Activated CD8-positive, alpha-beta T cell treated with anti-CD3 and anti-CD28 coated beads, Interleukin-2, amount 10 ng/mL, durations not matched to agents 7 days and 5 days (primary cell): Measurements from ENCODE around the gene CBY1. TPM values are rescaled to one million over a fixed set of nuclear protein-coding genes. Genes with fewer than 3 reads are reported as not detected.

Experiments used
- ATAC-seq: fragments of 150-1000 bp; cut with Tn5 transposase; one replicate; pipeline ENCODE4 v1.10.0; 2021; ENCODE audit warnings: moderate library complexity
- CTCF ChIA-PET: fragments of 350-600 bp; sonication (Branson Sonifier 250); formaldehyde crosslinking; loops from one replicate; lab custom pipeline; 2021; ENCODE audit warnings: antibody characterized with exemption; lab: Charles Lee
- POLR2A ChIA-PET: fragments of 350-600 bp; sonication (Branson Sonifier 250); formaldehyde crosslinking; loops from one replicate; lab custom pipeline; 2021; ENCODE audit warnings: antibody characterized with exemption; lab: Charles Lee
- DNase-seq: peaks from one replicate; pipeline ENCODE4 v3.0.0-alpha.2; 2020
- H3K27ac Mint-ChIP-seq: one replicate; pipeline ENCODE4 v1.8.0; 2021; ENCODE audit warnings: mild to moderate bottlenecking, mixed read lengths
- H3K27me3 Mint-ChIP-seq: one replicate; pipeline ENCODE4 v1.8.0; 2021; ENCODE audit warnings: low read depth, mixed read lengths
- H3K36me3 Mint-ChIP-seq: one replicate; pipeline ENCODE4 v1.8.0; 2021; ENCODE audit warnings: low read depth, mixed read lengths
- H3K4me1 Mint-ChIP-seq: one replicate; pipeline ENCODE4 v1.8.0; 2021; ENCODE audit warnings: low read depth, mixed read lengths
- H3K4me3 Mint-ChIP-seq: one replicate; pipeline ENCODE4 v1.8.0; 2021; ENCODE audit warnings: mild to moderate bottlenecking, mixed read lengths
- H3K9me3 Mint-ChIP-seq: one replicate; pipeline ENCODE4 v1.8.0; 2022; ENCODE audit warnings: mixed read lengths; ENCODE audit not compliant: insufficient read depth
- total RNA-seq, 2 experiments: library from RNA; stranded (reverse); gene quantifications; one replicate each; pipeline ENCODE4 v1.2.3, GENCODE V29; 2021

The CBY1 gene
- total RNA-seq, 2 experiments from 2014 or later = 11.6 to 13.6 TPM

GRCh38 chr22:38705235-38706100, 49.0 kb downstream of the CBY1 start, which contains the start of gene GTPBP1:
Gene GTPBP1, plus strand, starts transcription at chr22:38705944. Its CDS starts 12 bp downstream, at chr22:38705956.
- peaks cover 47% of the 10 kb centered on the region for H3K4me1 Mint-ChIP-seq
- ATAC-seq (peak; percentile 86), DNase-seq (peak; percentile 99)
- H3K27me3 Mint-ChIP-seq = no peaks in the 10 kb centered on the region
- ChIA-PET POLR2A (interaction anchor here (0.9 to 2.6 kb wide), 5 partner anchors 30 to 384 kb away, joined by 3 to 10 read pairs (median 4); no protein-coding TSS in a partner anchor), CTCF (interaction anchor here (1.0 to 6.1 kb wide), 9 partner anchors 9 to 165 kb away, joined by 4 to 48 read pairs (median 7); partner anchors contain the start of gene TOMM22)
- H3K27ac Mint-ChIP-seq = peak within 1 kb of the TSS; percentile 96
- H3K9me3 Mint-ChIP-seq = no peaks in the 10 kb centered on the region
- peak within 1 kb of the TSS; percentile 93 for H3K4me3 Mint-ChIP-seq
- peaks cover 27% of the 10 kb centered on the region for H3K36me3 Mint-ChIP-seq

DNA sequence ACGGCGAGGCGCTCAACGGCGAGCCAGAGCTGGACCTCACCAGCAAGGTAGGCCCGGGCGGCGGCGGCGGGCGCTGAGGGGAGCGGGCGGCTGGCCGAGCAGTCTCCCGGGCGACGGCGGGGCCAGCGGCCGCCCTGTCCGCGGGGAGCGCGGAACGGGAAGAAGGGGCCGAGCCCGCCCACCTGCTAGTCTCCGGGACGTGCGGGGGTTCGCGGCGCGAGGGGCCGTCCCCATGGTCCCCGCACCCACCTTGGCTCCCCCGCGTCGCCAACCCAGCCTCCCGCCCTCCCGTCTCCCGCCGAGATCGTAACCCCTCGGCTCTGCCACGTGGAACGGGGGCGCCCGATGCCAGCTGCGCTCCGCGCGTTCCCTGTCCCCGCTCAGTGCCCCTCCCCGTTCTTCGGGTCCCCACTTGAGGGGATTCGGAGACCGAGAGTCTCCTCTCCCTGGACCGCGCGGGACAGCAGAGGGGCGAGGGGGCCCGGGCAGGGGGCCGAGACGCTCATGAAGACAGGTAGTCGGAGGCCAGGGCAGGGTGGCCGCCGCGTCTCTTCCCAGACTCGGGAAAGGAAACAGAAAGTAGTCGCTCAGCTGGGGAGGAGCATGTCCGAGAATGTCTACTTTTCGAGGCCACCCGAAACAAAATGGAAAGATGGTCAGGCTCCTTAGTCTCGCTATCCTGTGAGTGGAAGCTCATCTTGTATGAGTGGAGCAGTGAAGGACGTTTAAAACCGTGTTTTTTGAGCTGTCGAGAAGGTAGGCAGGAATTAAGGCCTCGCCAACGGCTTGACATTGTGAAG, 49.9 kb downstream of the CBY1 start:
- Mint-ChIP-seq H3K4me1 (peaks cover 52% of the 10 kb centered on the region), H3K27ac (peak overlapping the region; percentile 88), H3K36me3 (peaks cover 33% of the 10 kb centered on the region), H3K27me3 (no peaks in the 10 kb centered on the region), H3K4me3 (peak overlapping the region; percentile 93), H3K9me3 (no peaks in the 10 kb centered on the region)
- DNase-seq = peak; percentile 52
- ChIA-PET POLR2A (interaction anchor here (0.8 to 2.6 kb wide), 9 partner anchors 8 to 383 kb away, joined by 3 to 10 read pairs (median 4); partner anchors contain the start of genes CBY1 and TOMM22), CTCF (interaction anchor here (1.0 to 6.1 kb wide), 12 partner anchors 8 to 654 kb away, joined by 3 to 48 read pairs (median 6); partner anchors contain the start of gene TOMM22)
- ATAC-seq = no peak

DNA sequence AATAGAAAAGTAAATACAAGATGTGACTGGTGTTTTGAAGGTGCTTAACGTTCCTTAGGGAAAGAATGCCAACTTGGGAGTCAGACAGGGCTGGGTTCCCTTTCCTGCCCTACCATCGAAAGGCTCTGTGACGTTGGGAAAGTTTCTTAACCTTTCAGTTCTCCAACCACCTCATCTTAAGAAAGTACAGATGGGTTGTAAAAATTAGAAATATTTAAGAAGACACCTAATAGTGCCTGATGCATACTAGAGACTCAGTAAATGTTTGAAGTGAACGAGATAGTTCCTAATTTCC, 50.4 kb downstream of the CBY1 start:
- H3K27me3 Mint-ChIP-seq = no peaks in the 10 kb centered on the region
- ATAC-seq (no peak), DNase-seq (no peak)
- ChIA-PET CTCF (interaction anchor here (1.3 to 6.1 kb wide), 9 partner anchors 8 to 654 kb away, joined by 3 to 48 read pairs (median 6); partner anchors contain the start of gene TOMM22), POLR2A (interaction anchor here (0.8 to 2.6 kb wide), 6 partner anchors 9 to 50 kb away, joined by 3 to 10 read pairs (median 4); partner anchors contain the start of genes CBY1 and TOMM22)
- no peaks in the 10 kb centered on the region for H3K9me3 Mint-ChIP-seq
- H3K36me3 Mint-ChIP-seq = peaks cover 33% of the 10 kb centered on the region
- peak overlapping the region; percentile 93 for H3K4me3 Mint-ChIP-seq
- H3K4me1 Mint-ChIP-seq = peaks cover 47% of the 10 kb centered on the region
- H3K27ac Mint-ChIP-seq = peak overlapping the region; percentile 88

DNA sequence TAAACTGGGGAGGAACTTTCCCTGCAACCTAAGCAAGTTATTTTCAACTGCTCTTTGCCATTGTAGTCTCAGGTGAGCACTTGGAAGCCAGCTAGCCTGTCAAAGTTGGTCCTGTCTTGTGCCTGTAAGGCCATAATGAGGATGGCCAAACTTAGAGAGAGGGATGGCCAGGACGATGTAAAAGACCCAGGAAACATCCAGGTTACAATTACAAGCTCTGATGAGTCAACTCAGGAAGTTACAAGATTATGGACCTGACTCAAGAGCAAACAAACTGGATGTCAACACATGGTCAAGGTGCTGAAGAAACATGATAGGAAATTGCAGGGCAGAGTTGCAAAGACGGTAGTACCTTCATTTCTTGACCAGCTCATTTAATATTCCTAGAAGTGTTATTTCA, 50.9 kb downstream of the CBY1 start:
- peaks cover 50% of the 10 kb centered on the region for H3K4me1 Mint-ChIP-seq
- H3K27me3 Mint-ChIP-seq = no peaks in the 10 kb centered on the region
- H3K36me3 Mint-ChIP-seq = peaks cover 37% of the 10 kb centered on the region
- DNase-seq (no peak), ATAC-seq (no peak)
- ChIA-PET POLR2A (interaction anchor here (0.6 to 2.6 kb wide), 8 partner anchors 9 to 116 kb away, joined by 3 to 10 read pairs (median 4); partner anchors contain the start of genes CBY1 and TOMM22), CTCF (interaction anchor here (1.2 to 6.1 kb wide), 9 partner anchors 9 to 655 kb away, joined by 3 to 48 read pairs (median 6); partner anchors contain the start of gene TOMM22)
- H3K4me3 Mint-ChIP-seq = peak overlapping the region; percentile 93
- peak overlapping the region; percentile 88 for H3K27ac Mint-ChIP-seq
- no peaks in the 10 kb centered on the region for H3K9me3 Mint-ChIP-seq

DNA sequence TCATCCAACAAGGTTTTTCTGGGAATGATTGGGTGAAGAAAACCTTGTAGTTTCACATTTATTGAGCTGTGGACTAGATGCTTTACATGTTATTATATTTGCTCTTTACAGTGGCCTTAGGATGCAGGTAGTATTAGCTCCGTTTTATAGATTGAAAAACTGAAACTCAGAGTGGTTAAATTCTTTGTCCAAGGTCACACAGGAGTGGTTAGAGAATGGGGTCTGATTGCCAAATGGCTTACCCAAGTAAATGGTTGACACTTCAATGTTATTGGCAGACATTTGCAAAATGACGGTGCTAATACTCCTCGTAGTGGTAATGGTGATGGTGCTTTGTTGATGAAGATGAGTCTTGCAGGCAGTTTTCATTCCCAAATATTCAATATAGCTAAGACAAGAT, 51.5 kb downstream of the CBY1 start:
- Mint-ChIP-seq H3K9me3 (no peaks in the 10 kb centered on the region), H3K4me1 (peaks cover 53% of the 10 kb centered on the region), H3K27me3 (no peaks in the 10 kb centered on the region), H3K36me3 (peaks cover 40% of the 10 kb centered on the region), H3K4me3 (peak overlapping the region; percentile 93), H3K27ac (peak overlapping the region; percentile 13)
- ChIA-PET POLR2A (interaction anchor here (0.6 to 1.5 kb wide), 5 partner anchors 8 to 116 kb away, joined by 3 to 5 read pairs (median 4); partner anchors contain the start of gene CBY1), CTCF (interaction anchor here (1.2 to 6.1 kb wide), 7 partner anchors 9 to 656 kb away, joined by 3 to 48 read pairs (median 6); partner anchors contain the start of gene TOMM22)
- DNase-seq = no peak
- no peak for ATAC-seq

GRCh38 chr22:38709306-38709705, 52.9 kb downstream of the CBY1 start:
- peaks cover 40% of the 10 kb centered on the region for H3K36me3 Mint-ChIP-seq
- ChIA-PET POLR2A (interaction anchor here (1.3 kb wide), 1 partner anchor 24 kb away, joined by 3 read pairs; no protein-coding TSS in a partner anchor), CTCF (interaction anchor here (1.6 to 6.1 kb wide), 2 partner anchors 14 to 24 kb away, joined by 5 to 48 read pairs; no protein-coding TSS in a partner anchor)
- no peak for DNase-seq
- no peaks in the 10 kb centered on the region for H3K27me3 Mint-ChIP-seq
- no peak overlapping the region for H3K4me3 Mint-ChIP-seq
- ATAC-seq = no peak
- H3K9me3 Mint-ChIP-seq = no peaks in the 10 kb centered on the region
- H3K27ac Mint-ChIP-seq = peak overlapping the region; percentile 47
- H3K4me1 Mint-ChIP-seq = peaks cover 59% of the 10 kb centered on the region

DNA sequence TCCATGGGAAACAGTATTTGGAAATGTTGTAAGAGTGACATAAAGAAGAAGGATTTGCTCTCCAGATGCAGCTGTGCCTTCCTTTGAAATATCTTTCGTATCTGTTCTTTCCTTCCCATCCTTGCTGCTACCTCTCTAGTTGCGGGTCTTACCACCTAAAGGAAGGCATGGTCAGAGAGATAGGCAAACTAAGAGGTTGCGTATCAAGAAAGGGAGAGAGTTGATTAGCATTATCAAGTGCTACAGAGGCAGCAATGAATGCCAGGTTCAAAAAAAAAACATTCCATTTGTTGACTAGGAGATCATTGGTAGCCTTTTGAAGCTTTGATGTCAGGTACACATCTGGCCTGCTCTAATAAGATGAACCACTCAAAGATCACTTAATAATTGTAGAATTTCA, 53.9 kb downstream of the CBY1 start:
- ChIA-PET CTCF (interaction anchor here (1.6 to 6.1 kb wide), 2 partner anchors 13 to 23 kb away, joined by 5 to 48 read pairs; no protein-coding TSS in a partner anchor), POLR2A (interaction anchor here (1.3 kb wide), 1 partner anchor 23 kb away, joined by 3 read pairs; no protein-coding TSS in a partner anchor)
- H3K4me3 Mint-ChIP-seq = no peak overlapping the region
- no peaks in the 10 kb centered on the region for H3K27me3 Mint-ChIP-seq
- peaks cover 40% of the 10 kb centered on the region for H3K36me3 Mint-ChIP-seq
- no peaks in the 10 kb centered on the region for H3K9me3 Mint-ChIP-seq
- no peak overlapping the region for H3K27ac Mint-ChIP-seq
- H3K4me1 Mint-ChIP-seq = peaks cover 60% of the 10 kb centered on the region
- ATAC-seq (no peak), DNase-seq (no peak)

- no peaks in the 10 kb centered on the region for H3K27me3 Mint-ChIP-seq
- POLR2A ChIA-PET = interaction anchor here (1.3 kb wide), 1 partner anchor 22 kb away, joined by 3 read pairs; no protein-coding TSS in a partner anchor
- H3K4me1 Mint-ChIP-seq = peaks cover 61% of the 10 kb centered on the region
- CTCF ChIA-PET = interaction anchor here (1.6 kb wide), 1 partner anchor 23 kb away, joined by 5 read pairs; no protein-coding TSS in a partner anchor
- no peak for DNase-seq
- H3K4me3 Mint-ChIP-seq = no peak overlapping the region
- no peak for ATAC-seq
- H3K36me3 Mint-ChIP-seq = peaks cover 40% of the 10 kb centered on the region
- no peaks in the 10 kb centered on the region for H3K9me3 Mint-ChIP-seq
- H3K27ac Mint-ChIP-seq = no peak overlapping the region
Observed at GRCh38 chr22:38710866-38711265, 54.4 kb downstream of the CBY1 start.

DNA sequence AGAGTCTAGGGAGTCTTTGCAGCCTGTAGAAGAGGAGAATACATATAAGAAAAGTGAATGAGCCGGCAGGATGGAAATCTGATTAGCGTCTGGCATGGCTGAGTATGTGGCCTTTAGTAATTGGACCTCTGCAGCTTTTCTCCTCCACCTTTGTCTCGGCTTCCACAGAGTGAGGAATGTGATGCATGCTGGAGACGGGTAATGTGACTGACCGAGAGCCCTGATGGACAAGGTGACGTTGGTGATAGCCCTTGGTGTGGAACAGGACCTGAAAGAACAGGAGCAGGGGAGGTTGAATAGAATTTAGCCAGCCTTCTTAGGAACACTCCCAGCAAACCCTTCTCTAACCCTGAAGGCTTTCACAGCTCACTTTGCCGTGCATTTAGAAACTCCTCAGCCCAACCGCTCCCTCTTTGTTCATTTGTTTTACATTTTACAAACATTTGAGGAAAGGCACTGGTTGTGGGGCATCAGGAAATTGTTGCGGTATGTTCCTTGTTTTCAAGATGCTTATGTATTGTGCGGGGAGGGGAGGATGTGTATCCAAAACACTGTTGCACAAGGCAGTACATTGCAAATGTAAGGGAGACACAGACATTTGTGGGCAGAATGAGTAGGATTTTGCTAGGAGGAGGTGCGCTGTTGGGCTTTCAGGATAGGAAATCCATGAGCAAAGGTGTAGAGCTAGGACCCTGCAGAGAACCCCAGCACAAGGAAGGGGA, 56.2 kb downstream of the CBY1 start:
- POLR2A ChIA-PET = no interaction called here
- H3K9me3 Mint-ChIP-seq = no peaks in the 10 kb centered on the region
- ATAC-seq = no peak

DNA sequence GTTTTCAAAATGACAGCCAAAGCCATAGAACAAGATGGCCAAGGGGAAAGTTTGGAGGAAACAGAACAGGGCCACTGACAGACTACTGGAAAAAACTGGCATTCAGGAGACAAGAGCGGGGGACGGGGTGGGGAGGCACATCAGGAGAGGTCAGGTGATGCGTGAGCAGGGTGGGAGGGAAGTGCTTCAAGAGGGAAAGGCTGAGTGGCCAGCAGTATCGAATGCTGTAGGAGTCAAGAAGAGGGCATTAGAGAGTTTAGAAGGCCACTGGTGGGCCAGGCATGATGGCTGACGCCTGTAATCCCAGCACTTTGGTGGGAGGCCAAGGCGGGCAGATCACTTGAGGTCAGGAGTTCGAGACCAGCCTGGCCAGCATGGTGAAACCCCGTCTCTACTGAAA, 57.5 kb downstream of the CBY1 start:
- Mint-ChIP-seq H3K27ac (peak overlapping the region; percentile 0), H3K4me1 (peaks cover 43% of the 10 kb centered on the region), H3K4me3 (no peak overlapping the region), H3K36me3 (peaks cover 44% of the 10 kb centered on the region), H3K9me3 (no peaks in the 10 kb centered on the region), H3K27me3 (no peaks in the 10 kb centered on the region)
- ChIA-PET POLR2A (interaction anchor here (1.1 to 1.3 kb wide), 2 partner anchors 21 to 32 kb away, joined by 4 to 6 read pairs; partner anchors contain the start of gene TOMM22), CTCF (interaction anchor here (1.5 to 4.3 kb wide), 2 partner anchors 11 to 20 kb away, joined by 10 to 21 read pairs; no protein-coding TSS in a partner anchor)
- ATAC-seq = no peak
- DNase-seq = no peak

More for the DNA sequence above, 56.2 kb downstream of the CBY1 start:
- no peak for DNase-seq
- Mint-ChIP-seq H3K4me3 (no peak overlapping the region), H3K4me1 (peaks cover 55% of the 10 kb centered on the region), H3K27me3 (no peaks in the 10 kb centered on the region), H3K27ac (peak overlapping the region; percentile 35), H3K36me3 (peaks cover 48% of the 10 kb centered on the region)
- CTCF ChIA-PET = interaction anchor here (4.3 kb wide), 1 partner anchor 12 kb away, joined by 21 read pairs; no protein-coding TSS in a partner anchor
